WTC11 (cell line): ENCODE data around the gene PYGB.

ENCODE experiments used
- FOXJ3 ChIP-seq: sonication (generic); formaldehyde crosslinking; IDR thresholded peaks from 2 replicates; pipeline ENCODE4 v1.9.0; 2021; ENCODE audit warnings: missing genetic modification reagents, mild to moderate bottlenecking, borderline replicate concordance
- GABPB1 ChIP-seq: sonication (generic); formaldehyde crosslinking; IDR thresholded peaks from 2 replicates; pipeline ENCODE4 v1.8.1; 2023; ENCODE audit warnings: mild to moderate bottlenecking, missing genetic modification reagents
- JUN ChIP-seq: sonication (generic); formaldehyde crosslinking; IDR thresholded peaks from 2 replicates; pipeline ENCODE4 v1.8.0; 2023; ENCODE audit warnings: mild to moderate bottlenecking, missing genetic modification reagents
- NFYB ChIP-seq: sonication (generic); formaldehyde crosslinking; conservative IDR thresholded peaks from 2 replicates; pipeline ENCODE4 v1.8.0; 2022; ENCODE audit warnings: low read depth, missing genetic modification reagents
- ZNF232 ChIP-seq: sonication (generic); formaldehyde crosslinking; IDR thresholded peaks from 2 replicates; pipeline ENCODE4 v1.8.0; 2022; ENCODE audit warnings: mild to moderate bottlenecking, missing genetic modification reagents
- TF ChIP-seq, protein P1 (sequence below): sonication (generic); formaldehyde crosslinking; IDR thresholded peaks from 2 replicates; pipeline ENCODE4 v1.8.1; 2023; ENCODE audit warnings: mild to moderate bottlenecking, moderate library complexity, missing genetic modification reagents
- TF ChIP-seq, protein P2 (sequence below): fragments of 200-600 bp; IDR thresholded peaks from 2 replicates; pipeline ENCODE4 v1.8.0; 2022; ENCODE audit warnings: antibody characterized with exemption
- TF ChIP-seq, protein P3 (sequence below): sonication (generic); formaldehyde crosslinking; conservative IDR thresholded peaks from 2 replicates; pipeline ENCODE4 v1.8.1; 2023; ENCODE audit warnings: mild to moderate bottlenecking, low read depth, missing genetic modification reagents, moderate library complexity
- TF ChIP-seq, protein P4 (sequence below): sonication (generic); formaldehyde crosslinking; IDR thresholded peaks from 2 replicates; pipeline ENCODE4 v1.8.0; 2022; ENCODE audit warnings: mild to moderate bottlenecking, missing genetic modification reagents
- TF ChIP-seq, protein P5 (sequence below): sonication (generic); formaldehyde crosslinking; IDR thresholded peaks from 2 replicates; pipeline ENCODE4 v1.8.1; 2023; ENCODE audit warnings: mild to moderate bottlenecking, missing genetic modification reagents

DNA sequence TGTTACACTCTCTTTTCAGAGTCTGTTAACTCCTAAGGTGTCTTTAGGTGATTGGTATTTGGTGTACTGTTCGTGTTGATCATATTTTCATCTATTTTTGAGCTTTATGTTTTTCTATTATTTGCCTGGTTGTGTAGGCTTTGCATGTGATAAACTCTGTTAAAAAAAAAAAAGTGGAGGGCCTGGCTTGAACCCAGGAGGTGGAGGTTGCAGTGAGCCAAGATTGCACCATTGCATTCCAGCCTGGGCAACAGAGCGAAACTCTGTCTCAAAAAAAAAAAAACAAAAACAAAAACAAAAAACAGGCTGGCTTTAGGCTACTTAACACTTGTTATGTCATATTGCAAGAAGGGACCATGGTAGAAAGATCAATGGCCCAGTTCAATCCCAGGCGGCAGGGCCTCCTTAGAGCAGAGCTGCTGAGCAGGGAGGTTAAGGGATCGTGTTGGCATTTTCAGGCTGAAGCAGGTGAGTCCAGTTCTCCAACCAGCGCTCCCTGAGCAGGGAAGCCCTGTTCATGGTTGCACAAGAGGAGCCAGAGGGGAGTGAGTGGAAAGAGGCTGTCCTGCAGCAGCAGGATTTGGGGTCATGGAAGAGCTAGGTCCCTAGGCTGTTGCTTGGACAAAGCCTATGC is 8.5 kb downstream of the PYGB start:
- TF ChIP-seq ZNF232 (CRISPR knock-in tag) (no peak), JUN (CRISPR knock-in tag) (no peak), FOXJ3 (no peak), GABPB1 (CRISPR knock-in tag) (no peak), NFYB (CRISPR knock-in tag) (no peak)
- TF ChIP-seq, protein P1, sequence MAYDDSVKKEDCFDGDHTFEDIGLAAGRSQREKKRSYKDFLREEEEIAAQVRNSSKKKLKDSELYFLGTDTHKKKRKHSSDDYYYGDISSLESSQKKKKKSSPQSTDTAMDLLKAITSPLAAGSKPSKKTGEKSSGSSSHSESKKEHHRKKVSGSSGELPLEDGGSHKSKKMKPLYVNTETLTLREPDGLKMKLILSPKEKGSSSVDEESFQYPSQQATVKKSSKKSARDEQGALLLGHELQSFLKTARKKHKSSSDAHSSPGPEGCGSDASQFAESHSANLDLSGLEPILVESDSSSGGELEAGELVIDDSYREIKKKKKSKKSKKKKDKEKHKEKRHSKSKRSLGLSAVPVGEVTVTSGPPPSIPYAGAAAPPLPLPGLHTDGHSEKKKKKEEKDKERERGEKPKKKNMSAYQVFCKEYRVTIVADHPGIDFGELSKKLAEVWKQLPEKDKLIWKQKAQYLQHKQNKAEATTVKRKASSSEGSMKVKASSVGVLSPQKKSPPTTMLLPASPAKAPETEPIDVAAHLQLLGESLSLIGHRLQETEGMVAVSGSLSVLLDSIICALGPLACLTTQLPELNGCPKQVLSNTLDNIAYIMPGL (CRISPR knock-in tag) = no peak
- TF ChIP-seq, protein P2, sequence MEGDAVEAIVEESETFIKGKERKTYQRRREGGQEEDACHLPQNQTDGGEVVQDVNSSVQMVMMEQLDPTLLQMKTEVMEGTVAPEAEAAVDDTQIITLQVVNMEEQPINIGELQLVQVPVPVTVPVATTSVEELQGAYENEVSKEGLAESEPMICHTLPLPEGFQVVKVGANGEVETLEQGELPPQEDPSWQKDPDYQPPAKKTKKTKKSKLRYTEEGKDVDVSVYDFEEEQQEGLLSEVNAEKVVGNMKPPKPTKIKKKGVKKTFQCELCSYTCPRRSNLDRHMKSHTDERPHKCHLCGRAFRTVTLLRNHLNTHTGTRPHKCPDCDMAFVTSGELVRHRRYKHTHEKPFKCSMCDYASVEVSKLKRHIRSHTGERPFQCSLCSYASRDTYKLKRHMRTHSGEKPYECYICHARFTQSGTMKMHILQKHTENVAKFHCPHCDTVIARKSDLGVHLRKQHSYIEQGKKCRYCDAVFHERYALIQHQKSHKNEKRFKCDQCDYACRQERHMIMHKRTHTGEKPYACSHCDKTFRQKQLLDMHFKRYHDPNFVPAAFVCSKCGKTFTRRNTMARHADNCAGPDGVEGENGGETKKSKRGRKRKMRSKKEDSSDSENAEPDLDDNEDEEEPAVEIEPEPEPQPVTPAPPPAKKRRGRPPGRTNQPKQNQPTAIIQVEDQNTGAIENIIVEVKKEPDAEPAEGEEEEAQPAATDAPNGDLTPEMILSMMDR = no peak
- TF ChIP-seq, protein P3, sequence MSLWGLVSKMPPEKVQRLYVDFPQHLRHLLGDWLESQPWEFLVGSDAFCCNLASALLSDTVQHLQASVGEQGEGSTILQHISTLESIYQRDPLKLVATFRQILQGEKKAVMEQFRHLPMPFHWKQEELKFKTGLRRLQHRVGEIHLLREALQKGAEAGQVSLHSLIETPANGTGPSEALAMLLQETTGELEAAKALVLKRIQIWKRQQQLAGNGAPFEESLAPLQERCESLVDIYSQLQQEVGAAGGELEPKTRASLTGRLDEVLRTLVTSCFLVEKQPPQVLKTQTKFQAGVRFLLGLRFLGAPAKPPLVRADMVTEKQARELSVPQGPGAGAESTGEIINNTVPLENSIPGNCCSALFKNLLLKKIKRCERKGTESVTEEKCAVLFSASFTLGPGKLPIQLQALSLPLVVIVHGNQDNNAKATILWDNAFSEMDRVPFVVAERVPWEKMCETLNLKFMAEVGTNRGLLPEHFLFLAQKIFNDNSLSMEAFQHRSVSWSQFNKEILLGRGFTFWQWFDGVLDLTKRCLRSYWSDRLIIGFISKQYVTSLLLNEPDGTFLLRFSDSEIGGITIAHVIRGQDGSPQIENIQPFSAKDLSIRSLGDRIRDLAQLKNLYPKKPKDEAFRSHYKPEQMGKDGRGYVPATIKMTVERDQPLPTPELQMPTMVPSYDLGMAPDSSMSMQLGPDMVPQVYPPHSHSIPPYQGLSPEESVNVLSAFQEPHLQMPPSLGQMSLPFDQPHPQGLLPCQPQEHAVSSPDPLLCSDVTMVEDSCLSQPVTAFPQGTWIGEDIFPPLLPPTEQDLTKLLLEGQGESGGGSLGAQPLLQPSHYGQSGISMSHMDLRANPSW (CRISPR knock-in tag) = no peak
- TF ChIP-seq, protein P4, sequence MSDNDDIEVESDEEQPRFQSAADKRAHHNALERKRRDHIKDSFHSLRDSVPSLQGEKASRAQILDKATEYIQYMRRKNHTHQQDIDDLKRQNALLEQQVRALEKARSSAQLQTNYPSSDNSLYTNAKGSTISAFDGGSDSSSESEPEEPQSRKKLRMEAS (CRISPR knock-in tag) = no peak
- TF ChIP-seq, protein P5, sequence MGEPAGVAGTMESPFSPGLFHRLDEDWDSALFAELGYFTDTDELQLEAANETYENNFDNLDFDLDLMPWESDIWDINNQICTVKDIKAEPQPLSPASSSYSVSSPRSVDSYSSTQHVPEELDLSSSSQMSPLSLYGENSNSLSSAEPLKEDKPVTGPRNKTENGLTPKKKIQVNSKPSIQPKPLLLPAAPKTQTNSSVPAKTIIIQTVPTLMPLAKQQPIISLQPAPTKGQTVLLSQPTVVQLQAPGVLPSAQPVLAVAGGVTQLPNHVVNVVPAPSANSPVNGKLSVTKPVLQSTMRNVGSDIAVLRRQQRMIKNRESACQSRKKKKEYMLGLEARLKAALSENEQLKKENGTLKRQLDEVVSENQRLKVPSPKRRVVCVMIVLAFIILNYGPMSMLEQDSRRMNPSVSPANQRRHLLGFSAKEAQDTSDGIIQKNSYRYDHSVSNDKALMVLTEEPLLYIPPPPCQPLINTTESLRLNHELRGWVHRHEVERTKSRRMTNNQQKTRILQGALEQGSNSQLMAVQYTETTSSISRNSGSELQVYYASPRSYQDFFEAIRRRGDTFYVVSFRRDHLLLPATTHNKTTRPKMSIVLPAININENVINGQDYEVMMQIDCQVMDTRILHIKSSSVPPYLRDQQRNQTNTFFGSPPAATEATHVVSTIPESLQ (CRISPR knock-in tag) = no peak
